NCI-H128 (cell line): Measurements from ENCODE around the gene NRG3.
"Not testable (repeated sequence)": the region's sequence is repeated elsewhere in the genome, so short reads cannot be mapped to it uniquely, and the experiment has no call there.

Experiments used
- DNase-seq: peaks from one replicate; lab custom pipeline; 2025; ENCODE audit not compliant: unreplicated experiment; lab: John Stamatoyannopoulos, UW

NRG3 gene

DNA sequence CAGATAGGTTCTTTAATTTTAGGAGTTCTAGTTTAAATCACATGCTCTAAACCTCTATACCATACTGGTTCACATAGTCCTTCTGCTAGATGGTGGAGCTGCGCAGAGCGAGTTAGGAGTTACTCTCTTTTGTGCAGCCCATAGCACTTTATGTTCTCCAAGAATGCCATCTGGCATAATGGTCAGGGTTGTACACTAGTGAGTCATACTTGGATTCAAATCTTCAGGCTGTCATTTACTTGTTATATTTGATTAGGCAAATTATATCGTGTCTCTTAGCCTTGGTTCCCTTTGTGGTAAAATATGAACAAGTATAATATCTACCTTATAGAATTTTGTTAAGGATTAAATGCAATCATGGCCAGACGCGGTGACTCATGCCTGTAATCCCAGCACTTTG, 1078.3 kb downstream of the NRG3 start:
- DNase-seq: no peak

DNA sequence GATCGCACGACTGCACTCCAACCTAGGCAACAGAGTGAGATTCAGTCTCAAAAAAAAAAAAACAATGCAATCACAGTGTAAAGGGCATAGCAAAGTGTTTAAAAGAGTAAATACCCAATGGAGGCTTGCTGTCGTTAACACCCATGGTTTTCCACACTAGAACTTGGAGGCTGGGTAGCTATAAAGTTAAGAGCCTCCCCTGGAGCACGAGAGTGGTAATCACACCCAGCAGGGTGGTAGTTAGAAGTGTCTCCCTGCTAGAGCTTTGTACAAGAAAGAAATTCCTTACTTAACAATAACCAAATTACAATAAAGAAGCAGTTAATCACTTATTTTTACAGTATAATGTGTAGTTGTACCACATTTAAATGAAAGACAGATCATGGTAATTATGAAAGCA, 1078.9 kb downstream of the NRG3 start:
- no peak for DNase-seq

DNA sequence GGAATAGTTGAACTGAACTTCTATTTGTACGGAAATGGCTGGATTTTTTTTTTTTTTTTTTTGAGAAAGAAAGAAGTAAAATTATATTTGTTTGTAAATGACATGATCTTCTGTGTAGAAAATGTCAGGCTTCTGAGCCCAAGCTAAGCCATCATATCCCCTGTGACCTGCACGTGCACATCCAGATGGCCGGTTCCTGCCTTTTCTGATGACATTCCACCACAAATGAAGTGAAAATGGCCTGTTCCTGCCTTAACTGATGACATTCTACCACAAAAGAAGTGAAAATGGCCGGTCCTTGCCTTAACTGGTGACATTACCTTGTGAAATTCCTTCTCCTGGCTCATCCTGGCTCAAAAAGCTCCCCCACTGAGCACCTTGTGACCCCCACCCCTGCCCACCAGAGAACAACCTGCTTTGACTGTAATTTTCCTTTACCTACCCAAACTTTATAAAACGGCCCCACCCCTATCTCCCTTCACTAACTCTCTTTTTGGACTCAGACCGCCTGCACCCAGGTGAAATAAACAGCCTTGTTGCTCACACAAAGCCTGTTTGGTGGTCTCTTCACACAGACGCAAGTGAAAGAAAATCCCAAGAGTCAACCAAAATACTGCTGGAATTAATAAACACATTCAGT, 1085.5 kb downstream of the NRG3 start:
- DNase-seq: not testable (repeated sequence)

DNA sequence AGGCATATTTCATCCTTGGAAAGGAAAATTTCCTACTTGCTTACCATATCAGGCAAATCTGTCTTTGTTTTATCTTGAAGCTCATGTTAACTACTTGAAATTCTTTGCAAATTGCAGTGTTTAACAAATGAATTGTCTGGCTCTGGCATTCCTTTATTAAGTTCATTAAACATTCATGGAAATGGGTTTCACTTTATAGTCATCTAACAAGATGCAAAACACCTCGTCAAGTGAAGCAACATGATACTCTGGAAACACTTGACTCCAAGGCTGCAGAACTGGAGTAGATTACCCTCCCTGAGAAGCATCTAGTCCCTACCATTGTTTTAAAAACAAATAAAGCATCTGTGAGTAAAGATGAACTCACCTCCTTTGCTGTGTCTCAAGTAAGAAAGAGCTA, 1086.9 kb downstream of the NRG3 start:
- DNase-seq: no peak

DNA sequence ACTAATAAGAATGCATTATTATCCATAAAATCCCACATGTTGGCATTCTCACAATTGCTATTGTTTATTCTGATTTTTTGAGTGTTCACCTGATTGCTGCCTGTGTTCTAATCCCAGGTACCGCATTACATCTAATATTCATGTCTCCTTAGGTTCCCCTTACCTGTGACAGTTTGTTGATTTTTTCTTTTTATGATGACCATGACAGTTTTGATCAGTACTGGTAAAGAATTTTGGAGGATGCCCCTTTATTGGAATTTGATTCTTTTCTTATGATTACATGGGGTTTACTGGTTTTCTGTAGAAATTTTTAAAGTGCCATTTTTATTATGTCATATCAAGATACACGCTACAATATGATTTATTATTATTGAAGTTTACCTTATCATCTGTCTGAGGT, 1091.1 kb downstream of the NRG3 start:
- DNase-seq: no peak

DNA sequence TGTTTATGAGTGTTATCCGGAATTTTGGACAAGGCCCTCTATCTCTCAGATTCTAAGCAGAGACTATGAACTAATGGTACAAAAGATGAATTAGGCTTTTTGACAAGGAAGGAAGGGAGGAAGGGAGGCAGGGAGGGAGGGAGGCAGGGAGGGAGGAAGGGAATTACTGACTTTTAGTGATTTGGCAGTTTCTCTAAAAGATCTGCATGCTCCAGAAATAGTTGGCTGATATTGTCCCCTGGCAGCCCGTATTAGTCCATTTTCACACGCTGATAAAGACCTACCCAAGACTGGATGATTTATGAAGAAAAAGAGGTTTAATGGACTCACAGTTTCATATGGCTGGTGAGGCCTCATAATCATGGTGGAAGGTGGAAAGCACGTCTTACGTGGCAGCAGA, 1093.5 kb downstream of the NRG3 start:
- DNase-seq: no peak

- no peak for DNase-seq
Measured at GRCh38 chr10:82969405-82969804, 1094.4 kb downstream of the NRG3 start.

GRCh38 chr10:82980321-82980720, 1105.3 kb downstream of the NRG3 start:
- DNase-seq: no peak

- DNase-seq: no peak
Measured at GRCh38 chr10:82981137-82981723, 1106.2 kb downstream of the NRG3 start.

DNA sequence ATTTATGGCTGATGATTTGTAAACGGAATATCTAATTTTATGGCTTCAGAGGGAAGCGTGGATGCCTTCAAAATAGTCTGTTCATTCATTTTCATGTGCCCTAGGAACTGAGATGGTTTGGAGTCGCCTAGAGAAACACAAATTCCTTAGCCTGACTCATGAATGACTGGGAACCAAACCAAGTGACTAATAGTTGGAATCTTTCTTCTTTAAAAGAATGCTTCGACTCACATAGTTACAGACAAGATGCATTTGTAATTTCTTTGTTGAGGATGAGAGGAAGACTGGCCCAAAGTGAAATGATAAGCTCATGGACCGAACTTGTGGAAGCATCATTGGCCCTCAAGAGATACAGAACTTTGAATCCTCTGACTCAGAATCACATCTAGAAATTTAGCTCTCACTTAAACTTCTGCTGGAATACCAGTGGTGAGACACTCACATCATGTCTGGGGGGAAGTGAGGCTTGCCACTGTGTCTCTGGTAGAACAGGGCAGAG, 1107.2 kb downstream of the NRG3 start:
- DNase-seq: no peak

DNA sequence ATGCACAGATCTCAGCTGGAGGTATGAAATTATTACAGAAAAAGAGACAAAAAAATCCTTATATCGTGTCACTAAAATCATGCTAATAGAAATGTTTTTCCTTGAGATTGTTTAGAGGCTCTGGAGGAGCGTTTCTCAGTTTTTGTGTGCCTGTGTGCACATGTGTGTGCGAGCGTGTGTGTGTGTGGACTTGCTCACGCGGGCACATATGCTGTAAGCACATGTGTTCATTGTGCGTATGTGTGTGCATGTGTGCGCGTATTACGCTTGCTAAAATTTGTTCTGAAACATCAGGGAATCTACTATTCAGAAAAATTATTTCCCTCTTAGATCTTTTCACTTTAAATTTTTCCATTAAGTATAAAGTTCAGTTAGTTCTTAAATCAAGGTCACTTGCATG, 1111.2 kb downstream of the NRG3 start:
- DNase-seq: no peak

- DNase-seq: not testable (repeated sequence)
Measured at GRCh38 chr10:83006479-83006878, 1131.5 kb downstream of the NRG3 start.

- no peak for DNase-seq
Measured at GRCh38 chr10:83007510-83007909, 1132.5 kb downstream of the NRG3 start.

DNA sequence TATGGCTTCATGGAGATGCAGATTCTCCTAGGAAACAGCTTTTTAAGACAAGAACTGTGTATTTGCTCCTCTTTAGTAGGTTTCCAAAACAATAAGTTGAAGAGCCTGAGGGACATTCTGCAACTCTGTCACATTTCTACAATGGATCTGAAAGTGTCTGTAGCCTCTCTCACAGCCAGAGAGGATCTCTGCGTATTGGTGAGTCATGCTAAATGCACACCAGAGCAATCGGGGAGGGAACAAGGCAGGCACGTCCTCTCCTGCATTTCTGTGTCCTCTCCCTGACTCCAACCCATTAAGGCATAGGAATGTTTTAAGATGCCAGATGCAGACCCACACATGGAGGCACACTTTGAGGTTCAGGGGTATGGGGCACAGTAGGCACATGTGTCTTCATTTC, 1137.9 kb downstream of the NRG3 start:
- DNase-seq: no peak

GRCh38 chr10:83017076-83017867, 1142.3 kb downstream of the NRG3 start:
- DNase-seq: no peak

GRCh38 chr10:83023662-83024061, 1148.7 kb downstream of the NRG3 start:
- DNase-seq: no peak
